ENCODE data around the gene AFF3. TPM values are rescaled to one million over a fixed set of nuclear protein-coding genes. Genes with fewer than 3 reads are reported as not detected.

Gene AFF3
- total RNA-seq, 1 experiment from 2014 or later: 0.42 TPM

- no peak for TF ChIP-seq CTCF (IDR thresholded peaks at IDR 0.05; ENCODE audit: unreplicated experiment)
- no TSS peak for BruUV-seq (replicated peaks)
- H3K27me3 Mint-ChIP-seq (ENCODE audit: insufficient read depth, unreplicated experiment): no peaks in the 10 kb centered on the region
- H3K36me3 Mint-ChIP-seq (ENCODE audit: insufficient read depth, unreplicated experiment): no peaks in the 10 kb centered on the region
- H3K9me3 Mint-ChIP-seq (ENCODE audit: unreplicated experiment): no peaks in the 10 kb centered on the region
- no peaks in the 10 kb centered on the region for H3K4me1 Mint-ChIP-seq (ENCODE audit: insufficient read depth, unreplicated experiment)
- no peak overlapping the region for H3K27ac Mint-ChIP-seq (ENCODE audit: low read depth, unreplicated experiment)
- intact Hi-C loops (cut with micrococcal nuclease): no loop called here
- DNase-seq (ENCODE audit: unreplicated experiment): no peak
- ChIA-PET CTCF (no interaction called here), POLR2A (no interaction called here)
- no peak overlapping the region for H3K4me3 Mint-ChIP-seq (ENCODE audit: unreplicated experiment)
These were observed 140.3 kb downstream of the AFF3 start for GRCh38 chr2:100002059-100002458.

GRCh38 chr2:100000915-100001707, 141.3 kb downstream of the AFF3 start:
- DNase-seq (ENCODE audit: unreplicated experiment): no peak
- no peak for TF ChIP-seq CTCF (IDR thresholded peaks at IDR 0.05; ENCODE audit: unreplicated experiment)
- BruUV-seq (replicated peaks): no TSS peak
- Mint-ChIP-seq H3K4me3 (ENCODE audit: unreplicated experiment) (no peak overlapping the region), H3K27me3 (ENCODE audit: insufficient read depth, unreplicated experiment) (no peaks in the 10 kb centered on the region), H3K9me3 (ENCODE audit: unreplicated experiment) (no peaks in the 10 kb centered on the region), H3K36me3 (ENCODE audit: insufficient read depth, unreplicated experiment) (no peaks in the 10 kb centered on the region), H3K4me1 (ENCODE audit: insufficient read depth, unreplicated experiment) (no peaks in the 10 kb centered on the region), H3K27ac (ENCODE audit: low read depth, unreplicated experiment) (no peak overlapping the region)
- intact Hi-C loops (cut with micrococcal nuclease): no loop called here
- ChIA-PET POLR2A (interaction anchor here (0.5 kb wide), 1 partner anchor 9 kb away, joined by 3 read pairs; no protein-coding TSS in a partner anchor), CTCF (no interaction called here)

DNA sequence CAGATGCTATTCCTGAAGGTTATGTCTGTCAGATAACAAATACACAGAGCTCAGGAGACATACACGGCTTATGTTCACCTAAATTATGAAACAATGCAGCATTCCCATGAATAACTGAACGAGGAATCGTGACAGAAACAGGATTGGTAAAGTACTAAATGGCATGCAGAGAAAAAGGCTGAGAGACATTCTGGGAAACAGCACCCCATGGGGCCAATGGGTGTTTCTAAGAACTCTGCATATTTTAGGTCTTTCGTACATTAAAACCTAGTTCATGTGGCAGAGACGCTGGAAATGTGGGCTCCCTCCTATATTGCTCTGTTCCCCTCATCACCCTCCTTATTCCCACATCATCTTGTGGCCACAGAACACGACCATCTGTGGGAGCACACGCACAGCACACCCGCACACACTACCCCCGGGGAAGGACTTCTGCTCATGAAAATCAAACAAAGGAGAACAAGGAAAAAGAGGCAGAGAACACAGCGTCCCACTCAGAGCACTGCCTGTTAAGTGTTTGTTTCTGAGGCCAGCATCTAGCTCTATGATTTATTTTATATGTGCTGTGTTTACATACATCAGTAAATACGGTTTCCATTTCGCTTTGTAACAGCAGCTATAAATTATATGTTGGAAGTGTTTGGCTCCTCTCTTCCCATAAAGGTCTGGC, 143.6 kb downstream of the AFF3 start:
- H3K36me3 Mint-ChIP-seq (ENCODE audit: insufficient read depth, unreplicated experiment): no peaks in the 10 kb centered on the region
- no peak overlapping the region for H3K4me3 Mint-ChIP-seq (ENCODE audit: unreplicated experiment)
- no peaks in the 10 kb centered on the region for H3K9me3 Mint-ChIP-seq (ENCODE audit: unreplicated experiment)
- no peak overlapping the region for H3K27ac Mint-ChIP-seq (ENCODE audit: low read depth, unreplicated experiment)
- POLR2A ChIA-PET: no interaction called here
- CTCF ChIA-PET: no interaction called here
- no peak for TF ChIP-seq CTCF (IDR thresholded peaks at IDR 0.05; ENCODE audit: unreplicated experiment)
- no TSS peak for BruUV-seq (replicated peaks)
- intact Hi-C loops (cut with micrococcal nuclease): no loop called here
- no peaks in the 10 kb centered on the region for H3K27me3 Mint-ChIP-seq (ENCODE audit: insufficient read depth, unreplicated experiment)
- DNase-seq (ENCODE audit: unreplicated experiment): no peak
- no peaks in the 10 kb centered on the region for H3K4me1 Mint-ChIP-seq (ENCODE audit: insufficient read depth, unreplicated experiment)

- POLR2A ChIA-PET: no interaction called here
- no peak for TF ChIP-seq CTCF (IDR thresholded peaks at IDR 0.05; ENCODE audit: unreplicated experiment)
- Mint-ChIP-seq H3K36me3 (ENCODE audit: insufficient read depth, unreplicated experiment) (no peaks in the 10 kb centered on the region), H3K9me3 (ENCODE audit: unreplicated experiment) (no peaks in the 10 kb centered on the region), H3K4me1 (ENCODE audit: insufficient read depth, unreplicated experiment) (no peaks in the 10 kb centered on the region), H3K27me3 (ENCODE audit: insufficient read depth, unreplicated experiment) (no peaks in the 10 kb centered on the region), H3K4me3 (ENCODE audit: unreplicated experiment) (no peak overlapping the region), H3K27ac (ENCODE audit: low read depth, unreplicated experiment) (no peak overlapping the region)
- intact Hi-C loops (cut with micrococcal nuclease): no loop called here
- BruUV-seq (replicated peaks): no TSS peak
- CTCF ChIA-PET: no interaction called here
- no peak for DNase-seq (ENCODE audit: unreplicated experiment)
These were observed 152.5 kb downstream of the AFF3 start for GRCh38 chr2:99989905-99990304.
